Measurements from ENCODE around the gene IFNA13.

DNA sequence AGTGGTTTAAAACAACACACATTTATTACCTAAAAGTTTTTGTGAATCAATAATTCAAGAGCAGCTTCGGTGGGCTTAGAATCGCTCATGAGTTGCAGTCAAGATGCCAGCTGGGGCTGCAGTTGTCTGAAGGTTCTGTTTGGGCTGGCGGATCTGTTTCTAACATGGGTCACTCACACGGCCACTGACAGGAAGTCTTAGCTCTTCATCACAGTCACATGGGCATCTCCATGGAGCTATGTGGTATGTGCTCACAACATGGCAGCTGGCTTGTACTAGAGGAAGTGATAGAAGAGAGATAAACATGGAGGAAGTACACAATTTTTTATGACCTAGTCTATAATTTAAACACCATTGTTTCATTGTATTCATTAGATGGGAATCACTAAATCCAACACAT lies 43.8 kb downstream of the IFNA13 start:
- TF ChIP-seq, protein P1, sequence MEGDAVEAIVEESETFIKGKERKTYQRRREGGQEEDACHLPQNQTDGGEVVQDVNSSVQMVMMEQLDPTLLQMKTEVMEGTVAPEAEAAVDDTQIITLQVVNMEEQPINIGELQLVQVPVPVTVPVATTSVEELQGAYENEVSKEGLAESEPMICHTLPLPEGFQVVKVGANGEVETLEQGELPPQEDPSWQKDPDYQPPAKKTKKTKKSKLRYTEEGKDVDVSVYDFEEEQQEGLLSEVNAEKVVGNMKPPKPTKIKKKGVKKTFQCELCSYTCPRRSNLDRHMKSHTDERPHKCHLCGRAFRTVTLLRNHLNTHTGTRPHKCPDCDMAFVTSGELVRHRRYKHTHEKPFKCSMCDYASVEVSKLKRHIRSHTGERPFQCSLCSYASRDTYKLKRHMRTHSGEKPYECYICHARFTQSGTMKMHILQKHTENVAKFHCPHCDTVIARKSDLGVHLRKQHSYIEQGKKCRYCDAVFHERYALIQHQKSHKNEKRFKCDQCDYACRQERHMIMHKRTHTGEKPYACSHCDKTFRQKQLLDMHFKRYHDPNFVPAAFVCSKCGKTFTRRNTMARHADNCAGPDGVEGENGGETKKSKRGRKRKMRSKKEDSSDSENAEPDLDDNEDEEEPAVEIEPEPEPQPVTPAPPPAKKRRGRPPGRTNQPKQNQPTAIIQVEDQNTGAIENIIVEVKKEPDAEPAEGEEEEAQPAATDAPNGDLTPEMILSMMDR (IDR thresholded peaks at IDR 0.05; ENCODE audit: extremely low read depth in 1 of 2, insufficient read depth in 1 of 2, low read depth in 1 of 2, low read length in 2 of 2): no peak
- TF ChIP-seq POLR2A (IDR thresholded peaks at IDR 0.05; ENCODE audit: low read depth, low read length) (no peak), JUN (IDR thresholded peaks at IDR 0.05; ENCODE audit: borderline replicate concordance, insufficient read depth, insufficient read length, low read depth) (no peak), POLR2AphosphoS5 (IDR thresholded peaks at IDR 0.05; ENCODE audit: insufficient read depth, low read depth, low read length) (no peak), GATA2 (IDR thresholded peaks at IDR 0.05; ENCODE audit: insufficient read depth, insufficient read length, low read depth, low read length) (no peak), EZH2 (IDR thresholded peaks at IDR 0.05; ENCODE audit: borderline replicate concordance, low read depth, low read length, severe bottlenecking) (no peak), MYC (IDR thresholded peaks at IDR 0.05; ENCODE audit: low read depth, low read length) (no peak), FOS (IDR thresholded peaks at IDR 0.05; ENCODE audit: borderline replicate concordance, insufficient read depth, low read length) (no peak)
- TF ChIP-seq, protein P2, sequence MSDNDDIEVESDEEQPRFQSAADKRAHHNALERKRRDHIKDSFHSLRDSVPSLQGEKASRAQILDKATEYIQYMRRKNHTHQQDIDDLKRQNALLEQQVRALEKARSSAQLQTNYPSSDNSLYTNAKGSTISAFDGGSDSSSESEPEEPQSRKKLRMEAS (IDR thresholded peaks at IDR 0.05; ENCODE audit: insufficient read depth, insufficient read length): no peak
